Heart left ventricle (tissue), 13 donors: ENCODE results near the gene BIRC5.

Experiments used
- POLR2A ChIP-seq, 2 donors: fragments of 450-650 bp; IDR thresholded peaks; one replicate each; pipeline ENCODE4 v1.6.1; 2017; ENCODE audit warnings: antibody characterized with exemption in 2 of 2, mild to moderate bottlenecking in 2 of 2, moderate library complexity in 2 of 2
- TF ChIP-seq, protein P1 (sequence below), 12 donors: fragments of 200-600 bp; sonication (generic) in 4 of 12; IDR thresholded peaks; one replicate each; pipeline versions ENCODE4 v1.5.0 to v1.8.0; 2018 to 2022; ENCODE audit warnings: antibody characterized with exemption in 12 of 12, mild to moderate bottlenecking in 5 of 12
- donor health status: ischemic (EF 13 %, LVEDD 7.1; RV severe dilation, severe dysfunction).
- donor health status: DM: no; HTN: yes; CAD: no.
- donor health status: DM: no; HTN: no; CAD: no.
- donor health status: ischemic (EF 25% LVEDD 6.9; RV normal size, moderate dysfunction).
- donor health status: ischemic (EF 25% LVEDD 5.7; RV mildly dilated, moderate dysfunction).
- donor health status: ischemic (EF 35%, LVEDD 5.7; RV mildly dilated, moderate dysfunction).
- donor health status: nonischemic (EF 11% LVEDD 7.7; RV severe dilation, severe dysfunction).
- donor health status: DM: yes; HTN: yes; CAD: no.
- donor health status: PGD.
- donor health status: ischemic (EF 29% LVEDD 5.4; RV normal size, mild dysfunction).
- donor health status: nonischemic (EF 23%, LVEDD 6.1; RV moderate dilation, normal function).

DNA sequence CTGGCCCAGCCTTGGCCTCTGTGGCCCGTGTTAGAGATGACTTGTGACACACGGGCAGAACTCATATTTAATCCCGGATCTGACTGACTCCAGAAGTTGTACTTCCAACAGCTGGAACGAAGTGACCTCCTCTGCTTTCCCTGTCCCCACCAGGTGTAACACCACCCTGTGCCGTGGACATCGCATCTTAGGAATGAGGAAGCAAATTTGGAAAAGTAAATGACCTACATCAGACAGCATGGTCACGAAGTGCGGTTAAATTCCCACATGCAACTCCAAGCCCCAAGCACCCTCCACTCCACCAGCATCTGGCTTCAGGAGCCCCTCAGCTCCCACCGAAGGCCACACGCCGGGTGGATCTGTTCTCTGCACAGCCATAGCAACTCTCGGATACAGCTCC lies 30.1 kb upstream of the BIRC5 start:
- TF ChIP-seq POLR2A (IDR thresholded peaks at IDR 0.05): no peak
- TF ChIP-seq, protein P1, sequence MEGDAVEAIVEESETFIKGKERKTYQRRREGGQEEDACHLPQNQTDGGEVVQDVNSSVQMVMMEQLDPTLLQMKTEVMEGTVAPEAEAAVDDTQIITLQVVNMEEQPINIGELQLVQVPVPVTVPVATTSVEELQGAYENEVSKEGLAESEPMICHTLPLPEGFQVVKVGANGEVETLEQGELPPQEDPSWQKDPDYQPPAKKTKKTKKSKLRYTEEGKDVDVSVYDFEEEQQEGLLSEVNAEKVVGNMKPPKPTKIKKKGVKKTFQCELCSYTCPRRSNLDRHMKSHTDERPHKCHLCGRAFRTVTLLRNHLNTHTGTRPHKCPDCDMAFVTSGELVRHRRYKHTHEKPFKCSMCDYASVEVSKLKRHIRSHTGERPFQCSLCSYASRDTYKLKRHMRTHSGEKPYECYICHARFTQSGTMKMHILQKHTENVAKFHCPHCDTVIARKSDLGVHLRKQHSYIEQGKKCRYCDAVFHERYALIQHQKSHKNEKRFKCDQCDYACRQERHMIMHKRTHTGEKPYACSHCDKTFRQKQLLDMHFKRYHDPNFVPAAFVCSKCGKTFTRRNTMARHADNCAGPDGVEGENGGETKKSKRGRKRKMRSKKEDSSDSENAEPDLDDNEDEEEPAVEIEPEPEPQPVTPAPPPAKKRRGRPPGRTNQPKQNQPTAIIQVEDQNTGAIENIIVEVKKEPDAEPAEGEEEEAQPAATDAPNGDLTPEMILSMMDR (IDR thresholded peaks at IDR 0.05): no peak
